GM12878 (cell line): ENCODE measurements around the gene HPGD. TPM values are rescaled to one million over a fixed set of nuclear protein-coding genes. Genes with fewer than 3 reads are reported as not detected.

Experiments
- ATAC-seq: fragments of 200-7000 bp; cut with Tn5 transposase; 3 replicates; pipeline ENCODE4 v1.9.1; 2020; ENCODE audit warnings: mild to moderate bottlenecking, moderate library complexity
- BruUV-seq: library from RNA; stranded (reverse); fragments of 400-500 nt; replicated peaks from 2 replicates; lab custom pipeline; 2021; lab: Mats Ljungman, UMichigan
- CTCF ChIA-PET: fragments of 300-600 bp; sonication (Branson Sonifier 250); formaldehyde crosslinking; extraction: SDS; loops from one replicate; lab custom pipeline; 2021; ENCODE audit warnings: inconsistent platforms; lab: Yijun Ruan, JAX
- POLR2A ChIA-PET: fragments of 350-600 bp; formaldehyde crosslinking; extraction: SDS; loops from one replicate; lab custom pipeline; 2021; ENCODE audit warnings: inconsistent platforms; lab: Charles Lee
- RAD21 ChIA-PET: fragments of 300-600 bp; sonication (Branson Sonifier 250); formaldehyde crosslinking; loops from one replicate; lab custom pipeline; 2023; ENCODE audit warnings: antibody characterized with exemption; ENCODE audit not compliant: unreplicated experiment; lab: Charles Lee
- SMC1A ChIA-PET: fragments of 300-600 bp; sonication (Branson Sonifier 250); formaldehyde crosslinking; loops from one replicate; lab custom pipeline; 2023; ENCODE audit not compliant: unreplicated experiment, uncharacterized antibody; lab: Charles Lee
- DNase-seq: peaks from one replicate; pipeline ENCODE4 v3.0.0-alpha.2; 2011; ENCODE audit warnings: low read depth, low spot score
- FAIRE-seq: peaks from 3 replicates; lab custom pipeline; 2011; peaks lifted over from hg19 to GRCh38; lab: Jason Lieb, UNC
- H2AFZ ChIP-seq: 2 replicates; pipeline ENCODE4 v1.6.0; 2011; ENCODE audit warnings: low read depth, low read length, control low read depth; ENCODE audit not compliant: control insufficient read depth
- H3K27ac ChIP-seq: 2 replicates; pipeline ENCODE4 v1.5.1; 2011; ENCODE audit warnings: control low read depth; ENCODE audit not compliant: control insufficient read depth, insufficient read depth
- H3K27me3 ChIP-seq, 2 experiments: replicated peaks in 1 of 2; 2 replicates each; pipeline versions ENCODE4 v1.6.0 to v1.6.1; 2011; ENCODE audit warnings: low read length in 1 of 2; ENCODE audit not compliant: control insufficient read depth in 2 of 2, insufficient read depth in 2 of 2
- H3K36me3 ChIP-seq, 2 experiments: 2 replicates each; pipeline ENCODE4 v1.5.1; 2011; ENCODE audit warnings: low read length in 1 of 2; ENCODE audit not compliant: control insufficient read depth in 2 of 2, insufficient read depth in 2 of 2
- H3K4me1 ChIP-seq: 2 replicates; pipeline ENCODE4 v1.6.1; 2011; ENCODE audit warnings: mild to moderate bottlenecking, low read length, moderate library complexity, mixed read lengths; ENCODE audit not compliant: control insufficient read depth, insufficient read depth
- H3K4me2 ChIP-seq: 2 replicates; pipeline ENCODE4 v1.6.0; 2011; ENCODE audit warnings: control low read depth; ENCODE audit not compliant: control insufficient read depth, insufficient read depth
- H3K4me3 ChIP-seq: fragments of 200-600 bp; sonication (generic); 2 replicates; pipeline ENCODE4 v1.5.1; 2016
- H3K79me2 ChIP-seq: 2 replicates; pipeline ENCODE4 v1.6.0; 2011; ENCODE audit warnings: low read length; ENCODE audit not compliant: control insufficient read depth, insufficient read depth
- H3K9ac ChIP-seq: 2 replicates; pipeline ENCODE4 v1.8.0; 2011; ENCODE audit warnings: low read length, control low read depth, mixed read lengths; ENCODE audit not compliant: control insufficient read depth, insufficient read depth
- H3K9me3 ChIP-seq: replicated peaks from 3 replicates; pipeline ENCODE4 v1.5.1; 2011; ENCODE audit warnings: mild to moderate bottlenecking, low read length; ENCODE audit not compliant: control insufficient read depth, insufficient read depth
- H4K20me1 ChIP-seq: 2 replicates; pipeline ENCODE4 v1.6.0; 2011; ENCODE audit not compliant: control insufficient read depth, insufficient read depth
- CBX3 ChIP-seq: fragments of 200-600 bp; sonication (generic); IDR thresholded peaks from 2 replicates; pipeline ENCODE4 v1.6.1; 2016; ENCODE audit warnings: low read depth, borderline replicate concordance
- CREB1 ChIP-seq: IDR thresholded peaks from 2 replicates; pipeline ENCODE4 v1.6.1; 2012; ENCODE audit warnings: low read depth, mild to moderate bottlenecking, inconsistent platforms
- EED ChIP-seq: sonication (generic); IDR thresholded peaks from 2 replicates; pipeline ENCODE4 v1.6.1; 2016; ENCODE audit warnings: antibody characterized with exemption, low read depth
- JUND ChIP-seq: IDR thresholded peaks from 2 replicates; pipeline ENCODE4 v1.6.1; 2012; ENCODE audit warnings: low read depth, mild to moderate bottlenecking, low read length, improper control_type of control experiment, moderate library complexity
- KLF5 ChIP-seq: fragments of 450-650 bp; IDR thresholded peaks from 2 replicates; pipeline ENCODE4 v1.6.1; 2014; ENCODE audit warnings: mild to moderate bottlenecking; ENCODE audit not compliant: partially characterized antibody
- MYC ChIP-seq: IDR thresholded peaks from 2 replicates; pipeline ENCODE4 v1.6.1; 2011; ENCODE audit warnings: mild to moderate bottlenecking, low read length, moderate library complexity, inconsistent platforms; ENCODE audit not compliant: insufficient read depth, insufficient replicate concordance, insufficient read length, severe bottlenecking
- PAX5 ChIP-seq: IDR thresholded peaks from 2 replicates; pipeline ENCODE4 v1.6.1; 2011; ENCODE audit warnings: low read depth, low read length, borderline replicate concordance
- POU2F2 ChIP-seq: IDR thresholded peaks from 3 replicates; pipeline ENCODE4 v1.6.1; 2011; ENCODE audit warnings: low read depth, mild to moderate bottlenecking, low read length, borderline replicate concordance
- SMAD5 ChIP-seq: IDR thresholded peaks from 2 replicates; pipeline ENCODE4 v1.6.1; 2016; ENCODE audit warnings: antibody characterized with exemption, low read depth
- TCF3 ChIP-seq: IDR thresholded peaks from 2 replicates; pipeline ENCODE4 v1.6.1; 2012; ENCODE audit warnings: low read depth, mild to moderate bottlenecking, low read length, borderline replicate concordance; ENCODE audit not compliant: insufficient read depth
- ZNF207 ChIP-seq: fragments of 450-650 bp; IDR thresholded peaks from 2 replicates; pipeline ENCODE4 v1.6.1; 2014; ENCODE audit warnings: antibody characterized with exemption, mild to moderate bottlenecking, borderline replicate concordance
- WGBS: methylation state at CpG from one replicate; pipeline ENCODE4 v1.1.6; 2016; ENCODE audit warnings: low lambda C conversion rate; ENCODE audit not compliant: insufficient replicate concordance, insufficient coverage; ENCODE audit errors: missing lambda C conversion rate; 5-methylcytosine and 5-hydroxymethylcytosine counted together
- in situ Hi-C: fragments of 300-500 bp; cut with MboI; formaldehyde crosslinking; loops from 9 replicates; pipeline ENCODE4 v1.14.3; 2018; ENCODE audit warnings: mixed read lengths
- intact Hi-C: fragments of 100-400 bp; cut with micrococcal nuclease; formaldehyde crosslinking; loops from one replicate; pipeline ENCODE4 v1.14.2; 2022; ENCODE audit not compliant: unreplicated experiment
- polyA plus RNA-seq, 11 experiments: library from polyadenylated mRNA; depleted of rRNA in 4 of 11; unstranded in 6 of 11; stranded (reverse) in 5 of 11; fragments of >200 nt; fragmentation: Nextera tagmentation in 4 of 11; fragmentation: Illumina TruSeq in 1 of 11; extraction: Ambion mirVana in 4 of 11; extraction: Trizol in 1 of 11; gene quantifications; 1 replicate in 1 of 11; 2 replicates in 10 of 11; pipeline versions ENCODE4 v1.2.1 to v1.2.3, GENCODE V29; 2011 to 2016; ENCODE audit warnings: inconsistent platforms in 2 of 11, missing spikeins in 2 of 11, low read depth in 1 of 11
- total RNA-seq, 4 experiments: library from RNA; depleted of rRNA in 3 of 4; stranded (reverse); fragments of >200 nt in 3 of 4; fragmentation: Illumina TruSeq in 1 of 4; extraction: Trizol in 1 of 4; gene quantifications; 2 replicates each; pipeline versions ENCODE4 v1.2.1 to v1.2.3, GENCODE V29; 2013 to 2021
- TF ChIP-seq, protein P1 (sequence below): fragments of 450-650 bp; formaldehyde crosslinking; IDR thresholded peaks from 2 replicates; pipeline ENCODE4 v1.4.0; 2020; ENCODE audit warnings: mild to moderate bottlenecking, moderate library complexity
- TF ChIP-seq, protein P2 (sequence below): IDR thresholded peaks from 2 replicates; pipeline ENCODE4 v1.6.1; 2011; ENCODE audit warnings: borderline replicate concordance, low read depth, mild to moderate bottlenecking, moderate library complexity, low read length; ENCODE audit not compliant: insufficient read depth, poor library complexity, severe bottlenecking
- TF ChIP-seq, protein P3 (sequence below): fragments of 450-650 bp; IDR thresholded peaks from 2 replicates; pipeline ENCODE4 v1.6.1; 2016; ENCODE audit warnings: mild to moderate bottlenecking
- TF ChIP-seq, protein P4 (sequence below): fragments of 150-350 bp; IDR thresholded peaks from 2 replicates; pipeline ENCODE4 v1.6.1; 2016; ENCODE audit warnings: low read depth, low read length

Gene HPGD
- total and polyA plus RNA-seq, 10 of the 15 experiments (the other 5 are each of a cell fraction or from before 2014, with no cell fraction given), result 0.07 to 0.41 (median 0.24) TPM; not detected in 7

DNA sequence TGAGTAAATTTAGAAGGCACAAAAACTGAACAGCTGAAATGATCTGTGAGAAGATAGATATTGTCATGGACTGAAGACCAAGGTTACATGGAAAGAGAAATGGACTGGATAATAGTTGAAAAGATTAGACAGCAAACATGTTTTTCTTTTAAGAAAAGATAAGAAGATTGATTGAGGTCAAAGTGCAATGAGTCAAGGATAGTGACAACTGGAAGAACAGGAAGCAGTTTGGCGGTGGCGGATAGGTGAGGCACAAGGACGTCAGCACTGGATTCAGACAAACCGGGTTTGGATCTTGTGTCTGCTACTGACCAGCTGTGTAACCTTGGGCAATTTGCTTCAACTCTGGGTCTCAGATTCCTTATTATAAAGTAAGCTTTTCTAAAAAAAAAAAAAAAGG is 2.0 kb upstream of the HPGD start:
- no peaks in the 10 kb centered on the region for H3K36me3 ChIP-seq
- no peak overlapping the region for H3K4me2 ChIP-seq
- no TSS peak for BruUV-seq
- RAD21 ChIA-PET, result no interaction called here
- CTCF ChIA-PET, result no interaction called here
- no peak overlapping the region for H3K9ac ChIP-seq
- FAIRE-seq (no peak), ATAC-seq (no peak), DNase-seq (no peak)
- H3K79me2 ChIP-seq, result no peaks in the 10 kb centered on the region
- no peak overlapping the region for H3K4me3 ChIP-seq
- in situ Hi-C loops (no loop called here), intact Hi-C loops (loop anchor here (5.0 kb wide), 1 partner anchor 108 kb away; no protein-coding TSS in a partner anchor)
- SMC1A ChIA-PET, result no interaction called here
- H4K20me1 ChIP-seq, result no peaks in the 10 kb centered on the region
- H3K4me1 ChIP-seq, result no peaks in the 10 kb centered on the region
- H2AFZ ChIP-seq, result no peak overlapping the region
- no peaks in the 10 kb centered on the region for H3K9me3 ChIP-seq
- 51% methylated on average over 4 of the region's 4 CpGs for WGBS
- POLR2A ChIA-PET, result no interaction called here
- no peak overlapping the region for H3K27ac ChIP-seq
- peaks cover 9 to 11% of the 10 kb centered on the region in 2 experiments for H3K27me3 ChIP-seq
- TF ChIP-seq CREB1, result no peak
- TF ChIP-seq PAX5, result no peak
- TF ChIP-seq POU2F2, result no peak
- TF ChIP-seq EED, result no peak
- TF ChIP-seq, protein P1, sequence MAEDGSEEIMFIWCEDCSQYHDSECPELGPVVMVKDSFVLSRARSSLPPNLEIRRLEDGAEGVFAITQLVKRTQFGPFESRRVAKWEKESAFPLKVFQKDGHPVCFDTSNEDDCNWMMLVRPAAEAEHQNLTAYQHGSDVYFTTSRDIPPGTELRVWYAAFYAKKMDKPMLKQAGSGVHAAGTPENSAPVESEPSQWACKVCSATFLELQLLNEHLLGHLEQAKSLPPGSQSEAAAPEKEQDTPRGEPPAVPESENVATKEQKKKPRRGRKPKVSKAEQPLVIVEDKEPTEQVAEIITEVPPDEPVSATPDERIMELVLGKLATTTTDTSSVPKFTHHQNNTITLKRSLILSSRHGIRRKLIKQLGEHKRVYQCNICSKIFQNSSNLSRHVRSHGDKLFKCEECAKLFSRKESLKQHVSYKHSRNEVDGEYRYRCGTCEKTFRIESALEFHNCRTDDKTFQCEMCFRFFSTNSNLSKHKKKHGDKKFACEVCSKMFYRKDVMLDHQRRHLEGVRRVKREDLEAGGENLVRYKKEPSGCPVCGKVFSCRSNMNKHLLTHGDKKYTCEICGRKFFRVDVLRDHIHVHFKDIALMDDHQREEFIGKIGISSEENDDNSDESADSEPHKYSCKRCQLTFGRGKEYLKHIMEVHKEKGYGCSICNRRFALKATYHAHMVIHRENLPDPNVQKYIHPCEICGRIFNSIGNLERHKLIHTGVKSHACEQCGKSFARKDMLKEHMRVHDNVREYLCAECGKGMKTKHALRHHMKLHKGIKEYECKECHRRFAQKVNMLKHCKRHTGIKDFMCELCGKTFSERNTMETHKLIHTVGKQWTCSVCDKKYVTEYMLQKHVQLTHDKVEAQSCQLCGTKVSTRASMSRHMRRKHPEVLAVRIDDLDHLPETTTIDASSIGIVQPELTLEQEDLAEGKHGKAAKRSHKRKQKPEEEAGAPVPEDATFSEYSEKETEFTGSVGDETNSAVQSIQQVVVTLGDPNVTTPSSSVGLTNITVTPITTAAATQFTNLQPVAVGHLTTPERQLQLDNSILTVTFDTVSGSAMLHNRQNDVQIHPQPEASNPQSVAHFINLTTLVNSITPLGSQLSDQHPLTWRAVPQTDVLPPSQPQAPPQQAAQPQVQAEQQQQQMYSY (CRISPR knock-in tag), result no peak
- TF ChIP-seq, protein P2, sequence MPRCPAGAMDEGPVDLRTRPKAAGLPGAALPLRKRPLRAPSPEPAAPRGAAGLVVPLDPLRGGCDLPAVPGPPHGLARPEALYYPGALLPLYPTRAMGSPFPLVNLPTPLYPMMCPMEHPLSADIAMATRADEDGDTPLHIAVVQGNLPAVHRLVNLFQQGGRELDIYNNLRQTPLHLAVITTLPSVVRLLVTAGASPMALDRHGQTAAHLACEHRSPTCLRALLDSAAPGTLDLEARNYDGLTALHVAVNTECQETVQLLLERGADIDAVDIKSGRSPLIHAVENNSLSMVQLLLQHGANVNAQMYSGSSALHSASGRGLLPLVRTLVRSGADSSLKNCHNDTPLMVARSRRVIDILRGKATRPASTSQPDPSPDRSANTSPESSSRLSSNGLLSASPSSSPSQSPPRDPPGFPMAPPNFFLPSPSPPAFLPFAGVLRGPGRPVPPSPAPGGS, result no peak
- TF ChIP-seq, protein P3, sequence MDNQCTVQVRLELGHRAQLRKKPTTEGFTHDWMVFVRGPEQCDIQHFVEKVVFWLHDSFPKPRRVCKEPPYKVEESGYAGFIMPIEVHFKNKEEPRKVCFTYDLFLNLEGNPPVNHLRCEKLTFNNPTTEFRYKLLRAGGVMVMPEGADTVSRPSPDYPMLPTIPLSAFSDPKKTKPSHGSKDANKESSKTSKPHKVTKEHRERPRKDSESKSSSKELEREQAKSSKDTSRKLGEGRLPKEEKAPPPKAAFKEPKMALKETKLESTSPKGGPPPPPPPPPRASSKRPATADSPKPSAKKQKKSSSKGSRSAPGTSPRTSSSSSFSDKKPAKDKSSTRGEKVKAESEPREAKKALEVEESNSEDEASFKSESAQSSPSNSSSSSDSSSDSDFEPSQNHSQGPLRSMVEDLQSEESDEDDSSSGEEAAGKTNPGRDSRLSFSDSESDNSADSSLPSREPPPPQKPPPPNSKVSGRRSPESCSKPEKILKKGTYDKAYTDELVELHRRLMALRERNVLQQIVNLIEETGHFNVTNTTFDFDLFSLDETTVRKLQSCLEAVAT, result no peak
- no peak for TF ChIP-seq KLF5
- TF ChIP-seq CBX3, result no peak
- no peak for TF ChIP-seq SMAD5
- no peak for TF ChIP-seq ZNF207
- TF ChIP-seq TCF3, result no peak
- TF ChIP-seq MYC, result no peak
- TF ChIP-seq, protein P4, sequence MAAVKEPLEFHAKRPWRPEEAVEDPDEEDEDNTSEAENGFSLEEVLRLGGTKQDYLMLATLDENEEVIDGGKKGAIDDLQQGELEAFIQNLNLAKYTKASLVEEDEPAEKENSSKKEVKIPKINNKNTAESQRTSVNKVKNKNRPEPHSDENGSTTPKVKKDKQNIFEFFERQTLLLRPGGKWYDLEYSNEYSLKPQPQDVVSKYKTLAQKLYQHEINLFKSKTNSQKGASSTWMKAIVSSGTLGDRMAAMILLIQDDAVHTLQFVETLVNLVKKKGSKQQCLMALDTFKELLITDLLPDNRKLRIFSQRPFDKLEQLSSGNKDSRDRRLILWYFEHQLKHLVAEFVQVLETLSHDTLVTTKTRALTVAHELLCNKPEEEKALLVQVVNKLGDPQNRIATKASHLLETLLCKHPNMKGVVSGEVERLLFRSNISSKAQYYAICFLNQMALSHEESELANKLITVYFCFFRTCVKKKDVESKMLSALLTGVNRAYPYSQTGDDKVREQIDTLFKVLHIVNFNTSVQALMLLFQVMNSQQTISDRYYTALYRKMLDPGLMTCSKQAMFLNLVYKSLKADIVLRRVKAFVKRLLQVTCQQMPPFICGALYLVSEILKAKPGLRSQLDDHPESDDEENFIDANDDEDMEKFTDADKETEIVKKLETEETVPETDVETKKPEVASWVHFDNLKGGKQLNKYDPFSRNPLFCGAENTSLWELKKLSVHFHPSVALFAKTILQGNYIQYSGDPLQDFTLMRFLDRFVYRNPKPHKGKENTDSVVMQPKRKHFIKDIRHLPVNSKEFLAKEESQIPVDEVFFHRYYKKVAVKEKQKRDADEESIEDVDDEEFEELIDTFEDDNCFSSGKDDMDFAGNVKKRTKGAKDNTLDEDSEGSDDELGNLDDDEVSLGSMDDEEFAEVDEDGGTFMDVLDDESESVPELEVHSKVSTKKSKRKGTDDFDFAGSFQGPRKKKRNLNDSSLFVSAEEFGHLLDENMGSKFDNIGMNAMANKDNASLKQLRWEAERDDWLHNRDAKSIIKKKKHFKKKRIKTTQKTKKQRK, result no peak
- no peak for TF ChIP-seq JUND
